ENCODE data around the gene LTBP1. TPM values are rescaled to one million over a fixed set of nuclear protein-coding genes. Genes with fewer than 3 reads are reported as not detected.
"Not testable (repeated sequence)": the region's sequence is repeated elsewhere in the genome, so short reads cannot be mapped to it uniquely, and the experiment has no call there.

The LTBP1 gene
- total RNA-seq, 1 experiment from 2014 or later, result 11.8 TPM

DNA sequence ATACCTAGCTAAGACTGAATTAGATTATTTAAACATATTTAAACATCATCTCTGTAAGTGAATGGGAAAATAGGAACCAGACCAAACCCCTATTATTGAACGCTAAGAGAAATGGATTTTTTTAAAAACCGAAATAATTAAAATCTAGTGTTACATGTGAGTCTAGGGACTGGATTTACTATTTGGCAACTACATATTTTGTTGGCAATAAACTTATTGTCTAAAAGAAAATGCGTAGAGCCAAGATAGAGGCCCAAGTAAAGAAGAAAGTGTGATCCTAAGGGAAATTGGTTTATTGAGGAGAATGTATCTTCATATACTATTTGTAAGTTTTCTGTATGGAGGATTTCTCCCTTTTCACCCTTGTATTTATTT lies 105.6 kb downstream of the LTBP1 start:
- no peaks in the 10 kb centered on the region for H3K27me3 ChIP-seq (ENCODE audit: low read length)
- H2AFZ ChIP-seq (ENCODE audit: low read length), result no peak overlapping the region
- H3K27ac ChIP-seq (ENCODE audit: low read length), result no peak overlapping the region
- no peak for DNase-seq
- H4K20me1 ChIP-seq (ENCODE audit: insufficient read depth, low read depth, low read length), result peaks cover 16% of the 10 kb centered on the region; the same call in 1 of the 2 replicates
- H3K4me3 ChIP-seq (ENCODE audit: low read length), result no peak overlapping the region
- H3K4me1 ChIP-seq (ENCODE audit: low read length), result peaks cover 17% of the 10 kb centered on the region
- H3K79me2 ChIP-seq (ENCODE audit: low read length), result no peaks in the 10 kb centered on the region
- H3K4me2 ChIP-seq (ENCODE audit: low read depth, low read length, poor library complexity, severe bottlenecking), result peak overlapping the region; percentile 39
- H3K9me3 ChIP-seq (ENCODE audit: low read length), result no peaks in the 10 kb centered on the region
- no peaks in the 10 kb centered on the region for H3K36me3 ChIP-seq (ENCODE audit: insufficient read depth, low read length)
- no peak overlapping the region for H3K9ac ChIP-seq (ENCODE audit: low read length)
- H3K9me2 ChIP-seq (replicated peaks; ENCODE audit: insufficient read depth, low read length), result no peaks in the 10 kb centered on the region

DNA sequence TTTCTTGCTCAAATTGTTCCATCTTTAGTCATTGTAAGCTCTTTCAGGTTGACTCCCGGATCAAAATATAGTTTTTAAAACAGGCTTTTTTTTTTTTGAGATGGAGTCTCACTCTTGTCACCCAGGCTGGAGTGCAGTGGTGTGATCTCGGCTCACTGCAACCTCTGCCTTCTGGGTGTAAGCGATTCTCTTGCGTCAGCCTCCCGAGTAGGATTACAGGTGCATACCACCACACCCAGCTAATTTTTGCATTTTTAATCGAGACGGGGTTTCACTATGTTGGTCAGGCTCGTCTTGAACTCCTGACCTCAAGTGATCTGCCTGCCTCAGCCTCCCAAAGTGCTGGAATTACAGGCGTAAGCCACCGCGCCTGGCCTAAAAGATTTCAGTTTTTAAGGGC lies 106.0 kb downstream of the LTBP1 start:
- H3K36me3 ChIP-seq (ENCODE audit: insufficient read depth, low read length); H2AFZ ChIP-seq (ENCODE audit: low read length); DNase-seq; H3K27ac ChIP-seq (ENCODE audit: low read length); H3K9ac ChIP-seq (ENCODE audit: low read length); H3K9me3 ChIP-seq (ENCODE audit: low read length); H3K27me3 ChIP-seq (ENCODE audit: low read length); H3K79me2 ChIP-seq (ENCODE audit: low read length); H3K9me2 ChIP-seq (replicated peaks; ENCODE audit: insufficient read depth, low read length); H3K4me3 ChIP-seq (ENCODE audit: low read length); H3K4me2 ChIP-seq (ENCODE audit: low read depth, low read length, poor library complexity, severe bottlenecking): not testable (repeated sequence)
- Histone ChIP-seq H3K4me1 (ENCODE audit: low read length) (peaks cover 19% of the 10 kb centered on the region), H4K20me1 (ENCODE audit: insufficient read depth, low read depth, low read length) (peaks cover 16% of the 10 kb centered on the region; the same call in 1 of the 2 replicates)

DNA sequence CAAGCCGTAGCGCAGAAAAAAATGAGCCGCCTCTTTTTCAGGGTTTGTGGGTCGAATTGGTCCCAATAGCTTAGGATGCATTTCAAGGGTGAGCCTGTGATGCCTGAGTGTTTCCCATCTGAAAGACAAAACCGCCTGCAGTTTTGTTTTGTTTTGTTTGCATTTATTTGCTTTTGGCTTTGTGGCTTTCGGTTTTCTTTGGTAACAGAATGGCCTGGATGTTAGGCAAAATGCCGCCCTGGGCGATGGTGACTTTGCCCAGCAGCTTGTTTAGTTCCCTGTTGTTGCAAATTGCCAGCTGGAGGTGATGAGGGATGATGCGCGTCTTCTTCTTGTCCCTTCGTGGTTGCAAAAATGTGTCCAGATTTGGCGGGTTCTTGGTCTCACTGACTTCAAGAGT lies 109.4 kb downstream of the LTBP1 start:
- Histone ChIP-seq H3K79me2 (ENCODE audit: low read length) (no peaks in the 10 kb centered on the region), H3K4me2 (ENCODE audit: low read depth, low read length, poor library complexity, severe bottlenecking) (no peak overlapping the region), H3K4me1 (ENCODE audit: low read length) (peaks cover 41% of the 10 kb centered on the region), H3K9me3 (ENCODE audit: low read length) (no peaks in the 10 kb centered on the region), H3K36me3 (ENCODE audit: insufficient read depth, low read length) (no peaks in the 10 kb centered on the region), H3K9ac (ENCODE audit: low read length) (no peak overlapping the region), H3K4me3 (ENCODE audit: low read length) (no peak overlapping the region), H2AFZ (ENCODE audit: low read length) (no peak overlapping the region), H3K27ac (ENCODE audit: low read length) (no peak overlapping the region), H4K20me1 (ENCODE audit: insufficient read depth, low read depth, low read length) (peaks cover 7% of the 10 kb centered on the region; the same call in 1 of the 2 replicates), H3K9me2 (replicated peaks; ENCODE audit: insufficient read depth, low read length) (no peaks in the 10 kb centered on the region), H3K27me3 (ENCODE audit: low read length) (no peaks in the 10 kb centered on the region)
- no peak for DNase-seq

DNA sequence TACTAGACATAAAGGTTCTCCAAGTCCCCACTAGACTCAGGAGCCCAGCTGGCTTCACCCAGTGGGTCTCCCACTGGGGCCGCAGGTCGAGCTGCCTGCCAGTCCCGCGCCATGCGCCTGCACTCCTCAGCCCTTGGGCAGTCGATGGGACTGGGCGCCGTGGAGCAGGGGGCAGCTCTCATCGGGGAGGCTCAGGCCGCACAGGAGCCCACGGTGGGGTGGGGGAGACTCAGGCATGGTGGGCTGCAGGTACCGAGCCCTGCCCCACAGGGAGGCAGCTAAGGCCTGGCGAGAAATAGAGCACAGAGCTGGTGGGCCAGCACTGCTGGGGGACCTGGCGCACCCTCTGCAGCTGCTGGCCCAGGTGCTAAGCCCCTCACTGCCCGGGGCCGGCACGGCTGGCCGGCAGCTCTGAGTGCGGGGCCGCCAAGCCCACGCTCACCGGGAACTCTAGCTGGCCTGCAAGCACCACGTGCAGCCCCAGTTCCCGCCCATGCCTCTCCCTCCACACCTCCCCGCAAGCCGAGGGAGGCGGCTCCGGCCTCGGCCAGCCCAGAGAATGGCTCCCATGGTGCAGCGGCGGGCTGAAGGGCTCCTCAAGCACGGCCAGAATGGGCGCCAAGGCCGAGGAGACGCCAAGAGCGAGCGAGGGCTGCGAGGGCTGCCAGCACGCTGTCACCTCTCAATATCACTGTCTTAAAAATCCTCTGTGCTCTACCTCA lies 110.7 kb downstream of the LTBP1 start:
- H2AFZ ChIP-seq (ENCODE audit: low read length); H3K4me2 ChIP-seq (ENCODE audit: low read depth, low read length, poor library complexity, severe bottlenecking); H3K27ac ChIP-seq (ENCODE audit: low read length); H3K79me2 ChIP-seq (ENCODE audit: low read length); H3K27me3 ChIP-seq (ENCODE audit: low read length); H3K9ac ChIP-seq (ENCODE audit: low read length); H3K36me3 ChIP-seq (ENCODE audit: insufficient read depth, low read length); DNase-seq; H3K9me3 ChIP-seq (ENCODE audit: low read length); H3K9me2 ChIP-seq (replicated peaks; ENCODE audit: insufficient read depth, low read length); H4K20me1 ChIP-seq (ENCODE audit: insufficient read depth, low read depth, low read length); H3K4me3 ChIP-seq (ENCODE audit: low read length): not testable (repeated sequence)
- peaks cover 35% of the 10 kb centered on the region for H3K4me1 ChIP-seq (ENCODE audit: low read length)

DNA sequence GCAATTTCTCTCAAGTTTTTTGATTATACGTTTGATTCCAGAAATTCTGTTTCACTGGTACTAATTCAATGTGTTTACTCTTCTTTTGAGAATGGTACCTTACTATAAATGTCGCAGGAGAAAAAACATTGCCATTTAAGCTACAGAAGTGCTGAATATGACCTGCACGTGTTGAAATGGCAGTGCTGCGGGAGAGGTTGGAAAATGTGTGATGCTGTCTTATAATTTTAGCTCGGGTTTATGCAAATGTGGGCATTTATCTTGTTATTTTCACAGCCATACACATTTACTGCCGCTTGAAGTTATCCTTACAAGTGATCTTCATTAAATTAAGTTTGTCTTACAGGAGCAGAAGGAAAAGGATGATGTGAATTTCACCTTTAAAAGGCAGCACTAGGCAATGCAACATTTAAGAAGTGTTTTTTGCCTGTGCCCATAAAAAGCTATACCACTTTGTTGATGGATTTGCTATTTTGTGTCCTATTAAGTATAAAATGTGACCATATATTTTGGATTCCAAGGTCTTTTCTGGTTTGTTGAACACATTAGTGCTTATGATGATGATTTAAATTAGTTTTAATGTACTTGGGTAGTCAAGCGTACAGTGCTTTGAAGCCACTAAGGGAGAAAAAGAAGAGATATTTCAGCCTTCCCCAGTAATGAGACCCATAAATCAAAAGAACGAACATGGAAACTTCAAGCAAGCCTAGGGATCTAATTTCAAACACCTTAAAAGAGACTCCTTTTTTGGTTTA lies 112.1 kb downstream of the LTBP1 start:
- no peaks in the 10 kb centered on the region for H3K9me2 ChIP-seq (replicated peaks; ENCODE audit: insufficient read depth, low read length)
- H3K79me2 ChIP-seq (ENCODE audit: low read length), result no peaks in the 10 kb centered on the region
- no peaks in the 10 kb centered on the region for H3K9me3 ChIP-seq (ENCODE audit: low read length)
- 0 out of 2 replicates have a peak overlapping the region, but pooled peaks have one; percentile 5 for H3K4me3 ChIP-seq (ENCODE audit: low read length)
- DNase-seq, result no peak
- H3K4me2 ChIP-seq (ENCODE audit: low read depth, low read length, poor library complexity, severe bottlenecking), result peak overlapping the region; percentile 47
- H3K4me1 ChIP-seq (ENCODE audit: low read length), result peaks cover 33% of the 10 kb centered on the region
- no peak overlapping the region for H3K27ac ChIP-seq (ENCODE audit: low read length)
- no peaks in the 10 kb centered on the region for H3K36me3 ChIP-seq (ENCODE audit: insufficient read depth, low read length)
- peaks cover 3% of the 10 kb centered on the region; the same call in 1 of the 2 replicates for H4K20me1 ChIP-seq (ENCODE audit: insufficient read depth, low read depth, low read length)
- no peaks in the 10 kb centered on the region for H3K27me3 ChIP-seq (ENCODE audit: low read length)
- no peak overlapping the region for H3K9ac ChIP-seq (ENCODE audit: low read length)
- H2AFZ ChIP-seq (ENCODE audit: low read length), result no peak overlapping the region

DNA sequence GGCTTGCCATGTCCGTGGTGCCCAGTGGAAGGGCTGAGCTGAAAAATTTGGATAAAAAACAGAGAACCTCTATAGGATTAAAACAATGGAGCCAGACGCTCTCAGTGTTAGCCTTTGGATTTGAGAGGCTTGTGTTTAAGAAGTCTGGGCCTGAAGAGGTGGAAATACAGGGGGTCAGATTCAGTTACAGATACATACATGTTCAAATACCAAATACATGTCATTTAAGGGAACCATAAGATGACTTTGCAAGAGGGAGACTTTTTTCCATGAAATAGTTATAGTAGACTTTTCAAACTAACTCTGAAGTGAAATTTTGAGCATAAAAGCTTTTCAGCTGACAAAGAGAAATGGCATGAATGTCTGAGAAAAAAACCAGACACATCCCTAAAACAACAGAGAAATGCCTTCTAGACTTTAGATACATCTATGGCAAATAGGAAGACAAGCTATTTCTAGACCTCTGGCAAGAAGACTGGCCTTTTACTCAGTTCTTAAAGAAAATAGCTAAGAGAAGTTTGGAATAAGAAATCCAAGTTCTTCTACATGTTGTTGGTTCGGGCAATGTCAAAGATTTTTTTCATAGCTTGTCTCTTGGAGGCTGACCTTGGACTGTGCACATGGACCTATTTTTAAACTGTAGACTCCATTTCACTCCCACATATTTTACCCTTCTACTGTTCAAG lies 112.9 kb downstream of the LTBP1 start:
- peaks cover 33% of the 10 kb centered on the region for H3K4me1 ChIP-seq (ENCODE audit: low read length)
- H3K9me2 ChIP-seq (replicated peaks; ENCODE audit: insufficient read depth, low read length), result no peaks in the 10 kb centered on the region
- H4K20me1 ChIP-seq (ENCODE audit: insufficient read depth, low read depth, low read length), result peaks cover 3% of the 10 kb centered on the region; the same call in 1 of the 2 replicates
- no peaks in the 10 kb centered on the region for H3K27me3 ChIP-seq (ENCODE audit: low read length)
- no peaks in the 10 kb centered on the region for H3K9me3 ChIP-seq (ENCODE audit: low read length)
- no peak overlapping the region for H3K27ac ChIP-seq (ENCODE audit: low read length)
- no peak overlapping the region for H3K9ac ChIP-seq (ENCODE audit: low read length)
- H3K79me2 ChIP-seq (ENCODE audit: low read length), result no peaks in the 10 kb centered on the region
- no peak overlapping the region for H3K4me3 ChIP-seq (ENCODE audit: low read length)
- no peak overlapping the region for H2AFZ ChIP-seq (ENCODE audit: low read length)
- no peak for DNase-seq
- peak overlapping the region; percentile 47 for H3K4me2 ChIP-seq (ENCODE audit: low read depth, low read length, poor library complexity, severe bottlenecking)
- H3K36me3 ChIP-seq (ENCODE audit: insufficient read depth, low read length), result no peaks in the 10 kb centered on the region

DNA sequence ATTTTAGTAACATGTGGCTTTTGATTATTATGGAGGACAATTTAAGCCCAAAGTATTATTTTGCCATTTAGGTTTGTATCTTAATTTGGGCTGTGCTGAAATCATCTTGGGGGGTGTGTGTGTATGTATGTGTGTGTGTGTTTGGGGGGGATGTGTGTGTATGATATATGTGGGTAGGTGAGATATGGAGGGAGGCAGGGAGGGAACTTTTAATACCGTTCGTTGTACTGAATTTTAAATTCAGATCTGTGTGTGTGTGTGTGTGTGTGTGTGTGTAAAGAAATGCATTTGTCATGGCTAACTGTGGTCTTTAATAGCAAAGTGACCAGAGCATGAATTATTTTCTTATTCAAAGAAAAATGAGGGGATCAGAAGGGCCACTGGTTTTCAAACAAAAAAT lies 113.7 kb downstream of the LTBP1 start:
- Histone ChIP-seq H2AFZ (ENCODE audit: low read length) (no peak overlapping the region), H3K27me3 (ENCODE audit: low read length) (no peaks in the 10 kb centered on the region), H3K79me2 (ENCODE audit: low read length) (no peaks in the 10 kb centered on the region), H3K9me2 (replicated peaks; ENCODE audit: insufficient read depth, low read length) (no peaks in the 10 kb centered on the region), H3K4me3 (ENCODE audit: low read length) (no peak overlapping the region), H3K4me1 (ENCODE audit: low read length) (peaks cover 33% of the 10 kb centered on the region), H3K4me2 (ENCODE audit: low read depth, low read length, poor library complexity, severe bottlenecking) (no peak overlapping the region), H3K27ac (ENCODE audit: low read length) (no peak overlapping the region), H3K9ac (ENCODE audit: low read length) (no peak overlapping the region), H3K36me3 (ENCODE audit: insufficient read depth, low read length) (no peaks in the 10 kb centered on the region), H3K9me3 (ENCODE audit: low read length) (no peaks in the 10 kb centered on the region), H4K20me1 (ENCODE audit: insufficient read depth, low read depth, low read length) (peaks cover 3% of the 10 kb centered on the region; the same call in 1 of the 2 replicates)
- no peak for DNase-seq

DNA sequence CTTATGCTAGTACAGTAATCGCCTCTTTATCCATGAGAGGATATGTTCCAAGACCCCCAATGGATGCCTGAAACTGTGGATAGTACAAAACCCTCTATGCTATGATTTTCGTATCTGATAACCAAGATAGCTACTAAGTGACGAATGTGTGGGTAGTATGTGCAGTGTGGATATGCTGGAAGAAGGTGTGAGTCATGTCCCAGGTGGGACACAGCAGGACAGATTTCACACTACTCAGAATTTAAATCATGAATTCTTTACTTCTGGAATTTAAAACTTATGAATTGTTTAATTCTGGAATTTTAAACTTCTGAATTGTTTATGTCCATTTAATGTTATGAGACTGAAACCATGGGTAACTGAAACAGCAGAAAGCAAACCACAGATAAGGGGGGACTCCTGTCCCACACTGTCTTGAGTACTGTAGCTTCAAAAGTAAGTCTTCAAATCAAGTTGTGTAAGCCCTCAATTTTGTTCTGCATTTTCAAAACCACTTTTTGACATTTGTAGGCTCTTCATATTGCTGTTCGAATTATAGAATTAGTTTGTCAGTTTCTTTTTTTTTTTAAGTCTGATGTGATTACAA lies 116.0 kb downstream of the LTBP1 start:
- no peaks in the 10 kb centered on the region for H3K27me3 ChIP-seq (ENCODE audit: low read length)
- no peak overlapping the region for H2AFZ ChIP-seq (ENCODE audit: low read length)
- H3K27ac ChIP-seq (ENCODE audit: low read length), result no peak overlapping the region
- H3K9ac ChIP-seq (ENCODE audit: low read length), result no peak overlapping the region
- H4K20me1 ChIP-seq (ENCODE audit: insufficient read depth, low read depth, low read length), result peaks cover 3% of the 10 kb centered on the region; the same call in 1 of the 2 replicates
- H3K79me2 ChIP-seq (ENCODE audit: low read length), result no peaks in the 10 kb centered on the region
- H3K4me2 ChIP-seq (ENCODE audit: low read depth, low read length, poor library complexity, severe bottlenecking), result no peak overlapping the region
- no peak overlapping the region for H3K4me3 ChIP-seq (ENCODE audit: low read length)
- peaks cover 32% of the 10 kb centered on the region for H3K4me1 ChIP-seq (ENCODE audit: low read length)
- H3K9me3 ChIP-seq (ENCODE audit: low read length), result no peaks in the 10 kb centered on the region
- H3K36me3 ChIP-seq (ENCODE audit: insufficient read depth, low read length), result no peaks in the 10 kb centered on the region
- DNase-seq, result no peak
- H3K9me2 ChIP-seq (replicated peaks; ENCODE audit: insufficient read depth, low read length), result no peaks in the 10 kb centered on the region
